Hepatocyte (in vitro differentiated cells): ENCODE measurements around the gene USP8. TPM values are rescaled to one million over a fixed set of nuclear protein-coding genes. Genes with fewer than 3 reads are reported as not detected.
A peak's percentile ranks its signal among the peaks of the same experiment; 100 is the strongest.
"Not testable (repeated sequence)": the region's sequence is repeated elsewhere in the genome, so short reads cannot be mapped to it uniquely, and the experiment has no call there.

ENCODE experiments used
- DNase-seq: peaks from one replicate; pipeline ENCODE4 v3.0.0-alpha.2; 2016; ENCODE audit warnings: low spot score
- H2AFZ ChIP-seq: fragments of 200-600 bp; sonication (generic); 2 replicates; pipeline ENCODE4 v1.6.0; 2016; ENCODE audit warnings: antibody characterized with exemption, mild to moderate bottlenecking
- H3K27ac ChIP-seq: fragments of 200-600 bp; sonication (generic); 2 replicates; pipeline ENCODE4 v1.5.1; 2016; ENCODE audit warnings: mild to moderate bottlenecking
- H3K27me3 ChIP-seq: fragments of 200-600 bp; sonication (generic); 2 replicates; pipeline ENCODE4 v1.6.1; 2016
- H3K36me3 ChIP-seq: fragments of 200-600 bp; sonication (generic); replicated peaks from 2 replicates; pipeline ENCODE4 v1.5.1; 2016; ENCODE audit warnings: low read depth; ENCODE audit not compliant: insufficient read depth
- H3K4me1 ChIP-seq: fragments of 200-600 bp; sonication (generic); 2 replicates; pipeline ENCODE4 v1.5.1; 2016; ENCODE audit warnings: mild to moderate bottlenecking, moderate library complexity; ENCODE audit not compliant: insufficient read depth
- H3K4me2 ChIP-seq: fragments of 200-600 bp; sonication (generic); 2 replicates; pipeline ENCODE4 v1.6.0; 2016
- H3K4me3 ChIP-seq: fragments of 200-600 bp; sonication (generic); 2 replicates; pipeline ENCODE4 v1.5.1; 2016; ENCODE audit warnings: mild to moderate bottlenecking
- H3K79me2 ChIP-seq: fragments of 200-600 bp; sonication (generic); 2 replicates; pipeline ENCODE4 v1.6.0; 2017; ENCODE audit warnings: mild to moderate bottlenecking
- H3K9me2 ChIP-seq: fragments of 200-600 bp; sonication (generic); replicated peaks from 2 replicates; pipeline ENCODE4 v1.6.0; 2017; ENCODE audit warnings: mild to moderate bottlenecking; ENCODE audit not compliant: insufficient read depth
- H3K9me3 ChIP-seq: fragments of 200-600 bp; sonication (generic); 2 replicates; pipeline ENCODE4 v1.5.1; 2016; ENCODE audit warnings: low read depth, mild to moderate bottlenecking
- H4K20me1 ChIP-seq: fragments of 200-600 bp; sonication (generic); 2 replicates; pipeline ENCODE4 v1.6.0; 2016; ENCODE audit warnings: mild to moderate bottlenecking; ENCODE audit not compliant: insufficient read depth, poor library complexity, severe bottlenecking
- CTCF ChIP-seq: fragments of 200-600 bp; sonication (generic); IDR thresholded peaks from 2 replicates; pipeline ENCODE4 v1.5.1; 2016; ENCODE audit warnings: antibody characterized with exemption, mild to moderate bottlenecking; ENCODE audit not compliant: poor library complexity
- EZH2 ChIP-seq: fragments of 200-600 bp; sonication (generic); IDR thresholded peaks from 2 replicates; pipeline ENCODE4 v1.6.1; 2016; ENCODE audit warnings: antibody characterized with exemption, mild to moderate bottlenecking, borderline replicate concordance
- EZH2phosphoT487 ChIP-seq: fragments of 200-600 bp; sonication (generic); IDR thresholded peaks from one replicate; pipeline ENCODE4 v1.6.1; 2018; ENCODE audit warnings: antibody characterized with exemption, mild to moderate bottlenecking, low read depth, moderate library complexity; ENCODE audit not compliant: unreplicated experiment, severe bottlenecking
- WGBS: methylation state at CpG from one replicate; pipeline ENCODE4 v1.1.6; 2016; ENCODE audit warnings: low lambda C conversion rate; ENCODE audit errors: missing lambda C conversion rate; 5-methylcytosine and 5-hydroxymethylcytosine counted together
- polyA plus RNA-seq: library from polyadenylated mRNA; unstranded; fragments of >200 nt; fragmentation: Nextera tagmentation; extraction: Ambion mirVana; gene quantifications from 2 replicates; pipeline ENCODE4 v1.2.1, GENCODE V29; 2016
- total RNA-seq: library from RNA; depleted of rRNA; stranded (reverse); fragments of >200 nt; gene quantifications from 2 replicates; pipeline ENCODE4 v1.2.3, GENCODE V29; 2014

USP8 gene
- total and polyA plus RNA-seq, 2 experiments from 2014 or later: 46.8 to 79.9 TPM

- H3K36me3 ChIP-seq: no peaks in the 10 kb centered on the region
- no peaks in the 10 kb centered on the region for H3K9me3 ChIP-seq
- H3K27ac ChIP-seq: no peak overlapping the region
- H3K4me2 ChIP-seq: no peak overlapping the region
- H3K9me2 ChIP-seq: no peaks in the 10 kb centered on the region
- H3K27me3 ChIP-seq: no peaks in the 10 kb centered on the region
- DNase-seq: no peak
- H2AFZ ChIP-seq: no peak overlapping the region
- 72% methylated on average over 1 of the region's 1 CpG for WGBS
- H3K79me2 ChIP-seq: no peaks in the 10 kb centered on the region
- no peak for TF ChIP-seq CTCF
- TF ChIP-seq EZH2: no peak
- no peak for TF ChIP-seq EZH2phosphoT487
- no peaks in the 10 kb centered on the region for H3K4me1 ChIP-seq
- no peak overlapping the region for H3K4me3 ChIP-seq
- no peaks in the 10 kb centered on the region for H4K20me1 ChIP-seq
These were observed 44.1 kb upstream of the USP8 start for GRCh38 chr15:50380089-50380488.

GRCh38 chr15:50381438-50381837 lies 42.8 kb upstream of the USP8 start:
- Histone ChIP-seq H3K4me1 (no peaks in the 10 kb centered on the region), H4K20me1 (no peaks in the 10 kb centered on the region), H2AFZ (no peak overlapping the region), H3K79me2 (no peaks in the 10 kb centered on the region), H3K27me3 (no peaks in the 10 kb centered on the region), H3K27ac (no peak overlapping the region), H3K9me2 (no peaks in the 10 kb centered on the region), H3K4me3 (no peak overlapping the region), H3K4me2 (no peak overlapping the region), H3K36me3 (no peaks in the 10 kb centered on the region), H3K9me3 (no peaks in the 10 kb centered on the region)
- no peak for TF ChIP-seq CTCF
- no peak for TF ChIP-seq EZH2phosphoT487
- TF ChIP-seq EZH2: no peak
- DNase-seq: no peak
- whole genome bisulfite sequencing: 73% methylated on average over 1 of the region's 1 CpG

GRCh38 chr15:50382408-50382807 lies 41.8 kb upstream of the USP8 start:
- H3K79me2 ChIP-seq, H4K20me1 ChIP-seq, H2AFZ ChIP-seq, H3K4me2 ChIP-seq, H3K27me3 ChIP-seq, H3K4me3 ChIP-seq, H3K27ac ChIP-seq, H3K4me1 ChIP-seq, H3K36me3 ChIP-seq, DNase-seq, H3K9me3 ChIP-seq, H3K9me2 ChIP-seq: not testable (repeated sequence)
- 93% methylated on average over 5 of the region's 5 CpGs for WGBS

- Histone ChIP-seq H3K4me1 (no peaks in the 10 kb centered on the region), H3K9me2 (no peaks in the 10 kb centered on the region), H3K27me3 (no peaks in the 10 kb centered on the region), H3K36me3 (no peaks in the 10 kb centered on the region), H2AFZ (no peak overlapping the region), H3K4me2 (no peak overlapping the region), H3K4me3 (no peak overlapping the region), H4K20me1 (no peaks in the 10 kb centered on the region), H3K27ac (peak overlapping the region; percentile 69), H3K9me3 (no peaks in the 10 kb centered on the region), H3K79me2 (no peaks in the 10 kb centered on the region)
- TF ChIP-seq EZH2: no peak
- no peak for TF ChIP-seq EZH2phosphoT487
- no peak for TF ChIP-seq CTCF
- WGBS: 54% methylated on average over 4 of the region's 4 CpGs
- no peak for DNase-seq
These were observed 33.5 kb upstream of the USP8 start for GRCh38 chr15:50390554-50391264.

GRCh38 chr15:50391561-50391960 lies 32.6 kb upstream of the USP8 start:
- not testable (repeated sequence) for H2AFZ ChIP-seq, H3K4me3 ChIP-seq, H3K27me3 ChIP-seq, H3K4me2 ChIP-seq, H3K36me3 ChIP-seq, H3K9me2 ChIP-seq, H4K20me1 ChIP-seq, H3K79me2 ChIP-seq, DNase-seq, H3K4me1 ChIP-seq, H3K9me3 ChIP-seq
- 60% methylated on average over 4 of the region's 4 CpGs for WGBS
- peak overlapping the region; percentile 69 for H3K27ac ChIP-seq
